GM12865 (cell line): ENCODE data around the gene SLC38A10.

ENCODE experiments used
- DNase-seq: peaks from one replicate; pipeline ENCODE4 v3.0.0; 2010; ENCODE audit warnings: low read depth
- H3K4me3 ChIP-seq: 2 replicates; pipeline ENCODE4 v1.5.1; 2011; ENCODE audit warnings: mild to moderate bottlenecking, low read depth, low read length, control low read depth
- CTCF ChIP-seq: IDR thresholded peaks from 2 replicates; pipeline ENCODE4 v1.5.1; 2011; ENCODE audit warnings: low read length, control low read depth, low read depth, inconsistent platforms; ENCODE audit not compliant: insufficient read depth; ENCODE audit errors: missing control alignments

SLC38A10 gene

GRCh38 chr17:81197831-81198490 is 97.1 kb downstream of the SLC38A10 start:
- no peak for TF ChIP-seq CTCF
- H3K4me3 ChIP-seq: no peak overlapping the region
- no peak for DNase-seq

- TF ChIP-seq CTCF: no peak
- H3K4me3 ChIP-seq: no peak overlapping the region
- no peak for DNase-seq
Observed at GRCh38 chr17:81197409-81197795, 97.7 kb downstream of the SLC38A10 start.

- no peak for DNase-seq
- no peak overlapping the region for H3K4me3 ChIP-seq
- TF ChIP-seq CTCF: no peak
Observed at GRCh38 chr17:81196505-81197408, 98.3 kb downstream of the SLC38A10 start.

GRCh38 chr17:81195941-81196495 is 99.1 kb downstream of the SLC38A10 start:
- no peak for DNase-seq
- H3K4me3 ChIP-seq: no peak overlapping the region
- TF ChIP-seq CTCF: no peak
